GM12878 (cell line): Measurements from ENCODE around the gene TOP1. TPM values are rescaled to one million over a fixed set of nuclear protein-coding genes. Genes with fewer than 3 reads are reported as not detected.

Source experiments
- ATAC-seq: fragments of 200-7000 bp; cut with Tn5 transposase; 3 replicates; pipeline ENCODE4 v1.9.1; 2020; ENCODE audit warnings: mild to moderate bottlenecking, moderate library complexity
- BruUV-seq: library from RNA; stranded (reverse); fragments of 400-500 nt; replicated peaks from 2 replicates; lab custom pipeline; 2021; lab: Mats Ljungman, UMichigan
- CTCF ChIA-PET: fragments of 300-600 bp; sonication (Branson Sonifier 250); formaldehyde crosslinking; extraction: SDS; loops from one replicate; lab custom pipeline; 2021; ENCODE audit warnings: inconsistent platforms; lab: Yijun Ruan, JAX
- POLR2A ChIA-PET: fragments of 350-600 bp; formaldehyde crosslinking; extraction: SDS; loops from one replicate; lab custom pipeline; 2021; ENCODE audit warnings: inconsistent platforms; lab: Charles Lee
- RAD21 ChIA-PET: fragments of 300-600 bp; sonication (Branson Sonifier 250); formaldehyde crosslinking; loops from one replicate; lab custom pipeline; 2023; ENCODE audit warnings: antibody characterized with exemption; ENCODE audit not compliant: unreplicated experiment; lab: Charles Lee
- SMC1A ChIA-PET: fragments of 300-600 bp; sonication (Branson Sonifier 250); formaldehyde crosslinking; loops from one replicate; lab custom pipeline; 2023; ENCODE audit not compliant: unreplicated experiment, uncharacterized antibody; lab: Charles Lee
- DNase-seq: peaks from one replicate; pipeline ENCODE4 v3.0.0-alpha.2; 2011; ENCODE audit warnings: low read depth, low spot score
- FAIRE-seq: peaks from 3 replicates; lab custom pipeline; 2011; peaks lifted over from hg19 to GRCh38; lab: Jason Lieb, UNC
- H2AFZ ChIP-seq: 2 replicates; pipeline ENCODE4 v1.6.0; 2011; ENCODE audit warnings: low read depth, low read length, control low read depth; ENCODE audit not compliant: control insufficient read depth
- H3K27ac ChIP-seq: 2 replicates; pipeline ENCODE4 v1.5.1; 2011; ENCODE audit warnings: control low read depth; ENCODE audit not compliant: control insufficient read depth, insufficient read depth
- H3K27me3 ChIP-seq, 2 experiments: replicated peaks in 1 of 2; 2 replicates each; pipeline versions ENCODE4 v1.6.0 to v1.6.1; 2011; ENCODE audit warnings: low read length in 1 of 2; ENCODE audit not compliant: control insufficient read depth in 2 of 2, insufficient read depth in 2 of 2
- H3K36me3 ChIP-seq, 2 experiments: 2 replicates each; pipeline ENCODE4 v1.5.1; 2011; ENCODE audit warnings: low read length in 1 of 2; ENCODE audit not compliant: control insufficient read depth in 2 of 2, insufficient read depth in 2 of 2
- H3K4me1 ChIP-seq: 2 replicates; pipeline ENCODE4 v1.6.1; 2011; ENCODE audit warnings: mild to moderate bottlenecking, low read length, moderate library complexity, mixed read lengths; ENCODE audit not compliant: control insufficient read depth, insufficient read depth
- H3K4me2 ChIP-seq: 2 replicates; pipeline ENCODE4 v1.6.0; 2011; ENCODE audit warnings: control low read depth; ENCODE audit not compliant: control insufficient read depth, insufficient read depth
- H3K4me3 ChIP-seq: fragments of 200-600 bp; sonication (generic); 2 replicates; pipeline ENCODE4 v1.5.1; 2016
- H3K79me2 ChIP-seq: 2 replicates; pipeline ENCODE4 v1.6.0; 2011; ENCODE audit warnings: low read length; ENCODE audit not compliant: control insufficient read depth, insufficient read depth
- H3K9ac ChIP-seq: 2 replicates; pipeline ENCODE4 v1.8.0; 2011; ENCODE audit warnings: low read length, control low read depth, mixed read lengths; ENCODE audit not compliant: control insufficient read depth, insufficient read depth
- H3K9me3 ChIP-seq: replicated peaks from 3 replicates; pipeline ENCODE4 v1.5.1; 2011; ENCODE audit warnings: mild to moderate bottlenecking, low read length; ENCODE audit not compliant: control insufficient read depth, insufficient read depth
- H4K20me1 ChIP-seq: 2 replicates; pipeline ENCODE4 v1.6.0; 2011; ENCODE audit not compliant: control insufficient read depth, insufficient read depth
- ASH2L ChIP-seq: fragments of 300-600, 200-600 bp; sonication (generic); IDR thresholded peaks from 2 replicates; pipeline ENCODE4 v1.6.1; 2017; ENCODE audit warnings: low read depth, mild to moderate bottlenecking, borderline replicate concordance
- ATF2 ChIP-seq: IDR thresholded peaks from 2 replicates; pipeline ENCODE4 v1.6.1; 2012; ENCODE audit warnings: low read length, inconsistent platforms
- CUX1 ChIP-seq: IDR thresholded peaks from 2 replicates; pipeline ENCODE4 v1.6.1; 2012; ENCODE audit warnings: improper control_type of control experiment, low read depth, low read length; ENCODE audit not compliant: insufficient replicate concordance
- GABPA ChIP-seq: IDR thresholded peaks from 2 replicates; pipeline ENCODE4 v1.6.1; 2014; ENCODE audit warnings: antibody characterized with exemption, low read depth, mild to moderate bottlenecking, inconsistent platforms
- HDGF ChIP-seq: fragments of 450-650 bp; IDR thresholded peaks from 2 replicates; pipeline ENCODE4 v1.6.1; 2016; ENCODE audit warnings: antibody characterized with exemption
- NBN ChIP-seq: fragments of 450-650 bp; IDR thresholded peaks from 2 replicates; pipeline ENCODE4 v1.6.1; 2016
- RAD51 ChIP-seq: fragments of 450-650 bp; IDR thresholded peaks from 2 replicates; pipeline ENCODE4 v1.6.1; 2016; ENCODE audit warnings: moderate library complexity, mild to moderate bottlenecking, inconsistent platforms
- RFX5 ChIP-seq: IDR thresholded peaks from 2 replicates; pipeline ENCODE4 v1.6.1; 2011; ENCODE audit warnings: low read depth, low read length, improper control_type of control experiment
- SMAD1 ChIP-seq: fragments of 450-650 bp; IDR thresholded peaks from 2 replicates; pipeline ENCODE4 v1.6.1; 2018; ENCODE audit warnings: mild to moderate bottlenecking, low read depth; ENCODE audit not compliant: partially characterized antibody
- STAT1 ChIP-seq: fragments of 450-650 bp; conservative IDR thresholded peaks from 2 replicates; pipeline ENCODE4 v1.6.1; 2014; ENCODE audit warnings: antibody characterized with exemption, mild to moderate bottlenecking
- SUZ12 ChIP-seq: fragments of 200-600 bp; sonication (generic); IDR thresholded peaks from one replicate; pipeline ENCODE4 v1.6.1; 2018; ENCODE audit warnings: antibody characterized with exemption, mild to moderate bottlenecking; ENCODE audit not compliant: unreplicated experiment
- TBL1XR1 ChIP-seq: IDR thresholded peaks from 2 replicates; pipeline ENCODE4 v1.6.1; 2012; ENCODE audit warnings: low read depth, low read length, improper control_type of control experiment
- ZNF622 ChIP-seq: fragments of 450-650 bp; IDR thresholded peaks from 2 replicates; pipeline ENCODE4 v1.6.1; 2017; ENCODE audit warnings: mild to moderate bottlenecking, inconsistent platforms
- ZNF687 ChIP-seq: fragments of 450-650 bp; IDR thresholded peaks from 2 replicates; pipeline ENCODE4 v1.6.1; 2017; ENCODE audit warnings: mild to moderate bottlenecking, moderate library complexity
- WGBS: methylation state at CpG from one replicate; pipeline ENCODE4 v1.1.6; 2016; ENCODE audit warnings: low lambda C conversion rate; ENCODE audit not compliant: insufficient replicate concordance, insufficient coverage; ENCODE audit errors: missing lambda C conversion rate; 5-methylcytosine and 5-hydroxymethylcytosine counted together
- in situ Hi-C: fragments of 300-500 bp; cut with MboI; formaldehyde crosslinking; loops from 9 replicates; pipeline ENCODE4 v1.14.3; 2018; ENCODE audit warnings: mixed read lengths
- intact Hi-C: fragments of 100-400 bp; cut with micrococcal nuclease; formaldehyde crosslinking; loops from one replicate; pipeline ENCODE4 v1.14.2; 2022; ENCODE audit not compliant: unreplicated experiment
- polyA plus RNA-seq, 11 experiments: library from polyadenylated mRNA; depleted of rRNA in 4 of 11; unstranded in 6 of 11; stranded (reverse) in 5 of 11; fragments of >200 nt; fragmentation: Nextera tagmentation in 4 of 11; fragmentation: Illumina TruSeq in 1 of 11; extraction: Ambion mirVana in 4 of 11; extraction: Trizol in 1 of 11; gene quantifications; 1 replicate in 1 of 11; 2 replicates in 10 of 11; pipeline versions ENCODE4 v1.2.1 to v1.2.3, GENCODE V29; 2011 to 2016; ENCODE audit warnings: inconsistent platforms in 2 of 11, missing spikeins in 2 of 11, low read depth in 1 of 11
- total RNA-seq, 4 experiments: library from RNA; depleted of rRNA in 3 of 4; stranded (reverse); fragments of >200 nt in 3 of 4; fragmentation: Illumina TruSeq in 1 of 4; extraction: Trizol in 1 of 4; gene quantifications; 2 replicates each; pipeline versions ENCODE4 v1.2.1 to v1.2.3, GENCODE V29; 2013 to 2021

Gene TOP1
- total and polyA plus RNA-seq, 10 of the 15 experiments (the other 5 are each of a cell fraction or from before 2014, with no cell fraction given), result 21.5 to 128 (median 47.3) TPM

GRCh38 chr20:41098703-41099250, 70.2 kb downstream of the TOP1 start:
- in situ Hi-C loops (loop anchor here (25.0 kb wide), 1 partner anchor 361 kb away; no protein-coding TSS in a partner anchor), intact Hi-C loops (loop anchor here (5.0 kb wide), 1 partner anchor 244 kb away; the partner anchor contains the start of gene LPIN3)
- Histone ChIP-seq H3K4me1 (no peaks in the 10 kb centered on the region), H3K9ac (no peak overlapping the region), H4K20me1 (no peaks in the 10 kb centered on the region), H3K79me2 (no peaks in the 10 kb centered on the region), H3K4me2 (no peak overlapping the region), H3K9me3 (no peaks in the 10 kb centered on the region), H3K27me3 (no peaks in the 10 kb centered on the region), H3K4me3 (no peak overlapping the region), H2AFZ (no peak overlapping the region), H3K36me3 (peaks cover 18 to 48% of the 10 kb centered on the region in 2 experiments), H3K27ac (no peak overlapping the region)
- ChIA-PET SMC1A (interaction anchor here (1.0 to 6.7 kb wide), 10 partner anchors 26 to 241 kb away, joined by 3 to 161 read pairs (median 3); no protein-coding TSS in a partner anchor), CTCF (interaction anchor here (1.1 to 10.1 kb wide), 6 partner anchors 10 to 677 kb away, joined by 3 to 326 read pairs (median 8); no protein-coding TSS in a partner anchor), POLR2A (interaction anchor here (0.7 kb wide), 1 partner anchor 468 kb away, joined by 3 read pairs; no protein-coding TSS in a partner anchor), RAD21 (interaction anchor here (0.6 to 7.1 kb wide), 4 partner anchors 29 to 118 kb away, joined by 3 to 111 read pairs (median 3); no protein-coding TSS in a partner anchor)
- 75% methylated on average over 4 of the region's 4 CpGs for WGBS
- no TSS peak for BruUV-seq
- FAIRE-seq (no peak), DNase-seq (no peak), ATAC-seq (no peak)
- no peak for TF ChIP-seq TBL1XR1
- TF ChIP-seq HDGF, result no peak
- TF ChIP-seq ZNF622, result no peak
- TF ChIP-seq GABPA, result no peak
- no peak for TF ChIP-seq SUZ12
- no peak for TF ChIP-seq STAT1
- TF ChIP-seq CUX1, result no peak
- no peak for TF ChIP-seq ATF2
- TF ChIP-seq ASH2L, result no peak
- TF ChIP-seq SMAD1, result no peak
- no peak for TF ChIP-seq ZNF687
- no peak for TF ChIP-seq RAD51
- TF ChIP-seq RFX5, result no peak
- no peak for TF ChIP-seq NBN
